CD4-positive, alpha-beta T cell (primary cell): Measurements from ENCODE around the gene RIOX2. TPM values are rescaled to one million over a fixed set of nuclear protein-coding genes. Genes with fewer than 3 reads are reported as not detected.

Experiments used
- ATAC-seq: fragments of 200-7000 bp; cut with Tn5 transposase; one replicate; pipeline ENCODE4 v1.10.0; 2022; ENCODE audit warnings: mild to moderate bottlenecking; ENCODE audit not compliant: poor library complexity
- CTCF ChIA-PET: fragments of 350-600 bp; sonication (Branson Sonifier 250); formaldehyde crosslinking; loops from one replicate; lab custom pipeline; 2021; ENCODE audit warnings: antibody characterized with exemption, inconsistent platforms; lab: Charles Lee
- POLR2A ChIA-PET: fragments of 350-600 bp; sonication (Branson Sonifier 250); formaldehyde crosslinking; loops from one replicate; lab custom pipeline; 2021; ENCODE audit warnings: antibody characterized with exemption, inconsistent platforms; lab: Charles Lee
- DNase-seq, 14 experiments: peaks; one replicate each; pipeline ENCODE4 v3.0.0-alpha.2; 2013 to 2020; ENCODE audit warnings: mixed read lengths in 2 of 14
- H3K27ac ChIP-seq, 2 donors: one replicate each; pipeline versions ENCODE4 v1.5.1 to v1.7.0; 2013; ENCODE audit warnings: low read length in 2 of 2, low read depth in 1 of 2, mild to moderate bottlenecking in 1 of 2
- H3K27me3 ChIP-seq, 2 experiments: 1 replicate in 1 of 2; 2 replicates in 1 of 2; pipeline versions ENCODE4 v1.6.1 to v1.7.0; 2013; ENCODE audit warnings: low read length in 2 of 2, control low read depth in 1 of 2, mild to moderate bottlenecking in 1 of 2, moderate library complexity in 1 of 2; ENCODE audit not compliant: insufficient read depth in 2 of 2, control insufficient read depth in 1 of 2
- H3K36me3 ChIP-seq: one replicate; pipeline ENCODE4 v1.6.1; 2013; ENCODE audit warnings: low read length, control low read depth; ENCODE audit not compliant: insufficient read depth
- H3K4me1 ChIP-seq: one replicate; pipeline ENCODE4 v1.6.1; 2013; ENCODE audit warnings: low read length, control low read depth; ENCODE audit not compliant: insufficient read depth
- H3K4me3 ChIP-seq: one replicate; pipeline ENCODE4 v1.5.1; 2013; ENCODE audit warnings: mild to moderate bottlenecking, low read length, moderate library complexity
- H3K9me3 ChIP-seq, 2 experiments: 1 replicate in 1 of 2; 2 replicates in 1 of 2; pipeline versions ENCODE4 v1.6.1 to v1.7.0; 2013; ENCODE audit warnings: low read length in 2 of 2, mild to moderate bottlenecking in 2 of 2, control low read depth in 1 of 2, moderate library complexity in 1 of 2; ENCODE audit not compliant: control insufficient read depth in 1 of 2, insufficient read depth in 1 of 2
- H3K27ac Mint-ChIP-seq: one replicate; pipeline ENCODE4 v1.8.0; 2020; ENCODE audit warnings: mixed read lengths
- H3K27me3 Mint-ChIP-seq: one replicate; pipeline ENCODE4 v1.8.0; 2021; ENCODE audit warnings: mixed read lengths
- H3K36me3 Mint-ChIP-seq: one replicate; pipeline ENCODE4 v1.8.0; 2021; ENCODE audit warnings: low read depth, mixed read lengths
- H3K4me1 Mint-ChIP-seq: one replicate; pipeline ENCODE4 v1.8.0; 2021; ENCODE audit warnings: low read depth, mixed read lengths
- H3K4me3 Mint-ChIP-seq: one replicate; pipeline ENCODE4 v1.8.0; 2020; ENCODE audit warnings: mild to moderate bottlenecking, mixed read lengths
- H3K9me3 Mint-ChIP-seq: one replicate; pipeline ENCODE4 v1.8.0; 2020; ENCODE audit warnings: mixed read lengths
- CTCF ChIP-seq: fragments of 200-600 bp; IDR thresholded peaks from one replicate; pipeline ENCODE4 v1.8.0; 2022; ENCODE audit warnings: antibody characterized with exemption, mild to moderate bottlenecking
- intact Hi-C, 2 experiments: fragments of 100-400 bp; cut with DNase I in 1 of 2; cut with micrococcal nuclease in 1 of 2; formaldehyde crosslinking; loops; one replicate each; pipeline versions ENCODE4 v1.15.1 to v1.9.0; 2023 to 2025; cut with DNase I, micrococcal nuclease
- total RNA-seq, 174 experiments: library from RNA in 2 of 174; stranded (reverse) in 2 of 174; gene quantifications; one replicate each; pipeline ENCODE4 v1.2.3 and lab custom pipeline; 2021 to 2026

RIOX2 gene
- total RNA-seq, 2 experiments from 2014 or later, result 13.1 to 13.5 TPM

GRCh38 chr3:97994328-97994945 lies 22.2 kb upstream of the RIOX2 start:
- Histone ChIP-seq H3K4me1 (peaks cover 12% of the 10 kb centered on the region), H3K9me3 (no peaks in the 10 kb centered on the region), H3K27ac (no peak overlapping the region), H3K27me3 (no peaks in the 10 kb centered on the region), H3K4me3 (no peak overlapping the region), H3K36me3 (no peaks in the 10 kb centered on the region)
- POLR2A ChIA-PET, result no interaction called here
- no peak overlapping the region for H3K27ac Mint-ChIP-seq
- ATAC-seq, result no peak
- intact Hi-C loops, result loop anchor here in 1 of 2 experiments (2.0 kb wide), 1 partner anchor 16 kb away; no protein-coding TSS in a partner anchor
- no peak overlapping the region for H3K4me3 Mint-ChIP-seq
- no peak for TF ChIP-seq CTCF
- CTCF ChIA-PET, result no interaction called here
- no peaks in the 10 kb centered on the region for H3K27me3 Mint-ChIP-seq
- no peaks in the 10 kb centered on the region for H3K36me3 Mint-ChIP-seq
- H3K4me1 Mint-ChIP-seq, result peaks cover 30% of the 10 kb centered on the region
- DNase-seq, result no peak
- H3K9me3 Mint-ChIP-seq, result no peaks in the 10 kb centered on the region

DNA sequence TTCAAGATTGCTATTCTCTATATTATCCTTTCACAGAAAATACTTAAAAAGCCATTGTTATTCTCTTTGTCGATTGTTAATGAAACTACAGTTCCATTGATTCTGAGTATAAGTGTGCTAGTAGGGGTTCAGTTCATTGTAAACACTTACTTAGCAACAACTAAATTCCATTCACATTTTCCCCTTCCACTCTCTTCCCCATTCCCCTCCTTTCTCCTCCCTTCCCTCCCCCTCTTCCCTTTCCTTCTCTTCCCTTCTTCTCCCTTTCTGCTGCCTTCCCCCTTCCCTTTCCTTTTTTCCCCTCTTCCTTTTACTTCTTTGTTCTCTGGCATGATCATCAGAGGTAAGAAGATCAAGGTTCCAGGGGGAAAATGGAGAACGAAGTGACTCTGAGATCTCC lies 21.3 kb upstream of the RIOX2 start:
- intact Hi-C loops, result no loop called here
- Mint-ChIP-seq H3K36me3 (no peaks in the 10 kb centered on the region), H3K27me3 (no peaks in the 10 kb centered on the region), H3K4me3 (no peak overlapping the region), H3K27ac (no peak overlapping the region), H3K4me1 (peaks cover 32% of the 10 kb centered on the region), H3K9me3 (no peaks in the 10 kb centered on the region)
- ChIA-PET POLR2A (no interaction called here), CTCF (no interaction called here)
- TF ChIP-seq CTCF, result no peak
- Histone ChIP-seq H3K9me3 (no peaks in the 10 kb centered on the region), H3K4me3 (no peak overlapping the region), H3K27me3 (no peaks in the 10 kb centered on the region), H3K27ac (no peak overlapping the region), H3K4me1 (peaks cover 12% of the 10 kb centered on the region), H3K36me3 (no peaks in the 10 kb centered on the region)
- no peak for ATAC-seq
- DNase-seq, result no peak

DNA sequence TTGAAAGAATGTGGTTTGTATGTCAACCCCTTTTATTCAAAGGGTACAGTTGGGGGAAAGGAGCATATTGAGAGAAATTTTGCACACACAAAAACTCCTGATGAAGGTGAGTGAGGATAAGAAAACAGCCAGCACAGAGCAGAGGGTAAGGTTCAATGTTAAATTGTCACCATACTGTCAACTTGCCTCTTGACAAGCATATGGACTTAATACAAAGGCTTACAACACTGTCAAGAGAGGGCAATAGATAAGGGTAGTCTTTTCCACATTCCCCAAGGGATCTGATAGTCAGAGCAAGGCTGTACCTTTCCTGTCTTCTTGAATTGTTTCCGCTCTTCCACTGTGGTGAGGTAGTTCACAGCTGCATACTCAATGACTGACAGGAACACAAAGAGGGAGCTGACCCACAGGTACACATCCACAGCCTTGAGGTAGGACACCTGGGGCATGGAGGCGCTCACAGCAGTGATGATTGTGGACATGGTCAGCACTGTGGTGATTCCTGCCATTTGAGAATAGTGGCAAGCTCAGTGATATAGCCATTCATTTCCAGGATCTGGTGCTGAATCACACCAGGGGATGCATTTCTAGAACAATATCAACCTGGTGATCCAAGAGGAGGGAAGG lies 20.4 kb upstream of the RIOX2 start:
- no peak overlapping the region for H3K27ac ChIP-seq
- TF ChIP-seq CTCF, result no peak
- Mint-ChIP-seq H3K27me3 (no peaks in the 10 kb centered on the region), H3K36me3 (no peaks in the 10 kb centered on the region), H3K4me1 (peaks cover 36% of the 10 kb centered on the region), H3K27ac (no peak overlapping the region), H3K4me3 (no peak overlapping the region), H3K9me3 (no peaks in the 10 kb centered on the region)
- ATAC-seq, result no peak
- H3K9me3 ChIP-seq, result no peaks in the 10 kb centered on the region
- DNase-seq, result no peak
- peaks cover 12% of the 10 kb centered on the region for H3K4me1 ChIP-seq
- H3K36me3 ChIP-seq, result no peaks in the 10 kb centered on the region
- CTCF ChIA-PET, result no interaction called here
- H3K4me3 ChIP-seq, result no peak overlapping the region
- POLR2A ChIA-PET, result no interaction called here
- intact Hi-C loops, result no loop called here
- H3K27me3 ChIP-seq, result no peaks in the 10 kb centered on the region
